Measurements from ENCODE around the gene GRIP1.

DNA sequence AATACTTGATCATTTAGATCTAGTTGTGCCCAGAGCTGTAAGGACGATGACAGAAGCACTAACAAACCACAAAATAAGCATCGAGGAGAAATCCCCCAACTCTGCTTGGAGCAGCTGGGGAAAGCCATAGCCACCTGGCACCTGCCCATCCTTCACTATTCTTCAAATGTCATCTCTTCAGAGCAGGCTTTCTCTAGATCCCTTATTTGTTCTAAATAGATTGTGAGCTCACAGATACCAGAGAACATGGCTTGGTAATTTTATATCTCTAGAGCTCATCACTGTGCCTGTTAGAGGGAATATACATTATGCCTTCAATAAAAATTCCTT, 50.9 kb downstream of the GRIP1 start:
- TF ChIP-seq, protein P1, sequence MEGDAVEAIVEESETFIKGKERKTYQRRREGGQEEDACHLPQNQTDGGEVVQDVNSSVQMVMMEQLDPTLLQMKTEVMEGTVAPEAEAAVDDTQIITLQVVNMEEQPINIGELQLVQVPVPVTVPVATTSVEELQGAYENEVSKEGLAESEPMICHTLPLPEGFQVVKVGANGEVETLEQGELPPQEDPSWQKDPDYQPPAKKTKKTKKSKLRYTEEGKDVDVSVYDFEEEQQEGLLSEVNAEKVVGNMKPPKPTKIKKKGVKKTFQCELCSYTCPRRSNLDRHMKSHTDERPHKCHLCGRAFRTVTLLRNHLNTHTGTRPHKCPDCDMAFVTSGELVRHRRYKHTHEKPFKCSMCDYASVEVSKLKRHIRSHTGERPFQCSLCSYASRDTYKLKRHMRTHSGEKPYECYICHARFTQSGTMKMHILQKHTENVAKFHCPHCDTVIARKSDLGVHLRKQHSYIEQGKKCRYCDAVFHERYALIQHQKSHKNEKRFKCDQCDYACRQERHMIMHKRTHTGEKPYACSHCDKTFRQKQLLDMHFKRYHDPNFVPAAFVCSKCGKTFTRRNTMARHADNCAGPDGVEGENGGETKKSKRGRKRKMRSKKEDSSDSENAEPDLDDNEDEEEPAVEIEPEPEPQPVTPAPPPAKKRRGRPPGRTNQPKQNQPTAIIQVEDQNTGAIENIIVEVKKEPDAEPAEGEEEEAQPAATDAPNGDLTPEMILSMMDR (IDR thresholded peaks at IDR 0.05 in 4 of 5, conservative IDR thresholded peaks at IDR 0.05 in 1 of 5): no peak
- no peak for TF ChIP-seq POLR2A (IDR thresholded peaks at IDR 0.05)
